ENCODE data around the gene SLK. TPM values are rescaled to one million over a fixed set of nuclear protein-coding genes. Genes with fewer than 3 reads are reported as not detected.
A peak's percentile ranks its signal among the peaks of the same experiment; 100 is the strongest.

The SLK gene
- total and polyA plus RNA-seq, 2 of the 13 experiments (the other 11 are each of a cell fraction or from before 2014, with no cell fraction given) = 3.4 to 22.8 TPM

DNA sequence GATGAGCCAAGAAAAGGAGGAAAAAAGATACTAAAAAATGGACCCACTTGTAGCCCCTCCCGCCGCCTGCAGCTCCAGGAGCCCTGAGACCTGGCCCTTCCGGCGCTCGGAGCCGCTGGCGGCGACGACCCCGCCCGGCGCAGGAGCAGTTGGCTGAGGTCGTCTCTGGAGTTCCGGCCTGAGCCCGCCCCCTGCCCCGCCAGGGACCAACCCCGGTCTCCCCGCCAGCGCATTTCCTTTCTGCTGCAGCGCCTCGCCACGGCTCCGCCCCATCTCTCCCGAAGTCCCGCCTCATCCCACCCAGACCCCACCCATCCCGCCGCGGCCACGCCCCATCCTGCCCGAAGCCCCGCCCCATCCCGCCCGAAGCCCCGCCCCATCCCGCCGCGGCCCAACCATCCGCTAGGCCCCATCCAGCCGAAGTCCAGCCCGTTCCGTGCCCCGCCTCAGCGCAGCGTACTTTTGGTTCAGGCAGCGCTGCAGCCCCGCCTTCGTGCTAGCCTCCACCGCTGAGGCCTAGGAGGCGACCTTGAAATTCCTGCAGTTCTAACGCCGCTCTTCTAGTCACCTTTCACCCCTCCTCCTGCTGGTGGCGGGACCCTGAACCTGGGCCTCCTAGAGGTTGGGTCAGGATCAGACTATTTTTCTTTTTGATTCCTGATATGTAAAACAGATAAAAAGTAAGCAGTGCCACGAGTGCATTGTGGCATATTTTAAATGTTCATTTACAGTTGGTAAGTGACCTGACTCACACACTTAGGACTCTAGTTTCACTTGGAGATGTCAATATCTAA is 48.7 kb upstream of the SLK start, which contains the start of gene STN1 (continued):
- TF ChIP-seq, protein P1, sequence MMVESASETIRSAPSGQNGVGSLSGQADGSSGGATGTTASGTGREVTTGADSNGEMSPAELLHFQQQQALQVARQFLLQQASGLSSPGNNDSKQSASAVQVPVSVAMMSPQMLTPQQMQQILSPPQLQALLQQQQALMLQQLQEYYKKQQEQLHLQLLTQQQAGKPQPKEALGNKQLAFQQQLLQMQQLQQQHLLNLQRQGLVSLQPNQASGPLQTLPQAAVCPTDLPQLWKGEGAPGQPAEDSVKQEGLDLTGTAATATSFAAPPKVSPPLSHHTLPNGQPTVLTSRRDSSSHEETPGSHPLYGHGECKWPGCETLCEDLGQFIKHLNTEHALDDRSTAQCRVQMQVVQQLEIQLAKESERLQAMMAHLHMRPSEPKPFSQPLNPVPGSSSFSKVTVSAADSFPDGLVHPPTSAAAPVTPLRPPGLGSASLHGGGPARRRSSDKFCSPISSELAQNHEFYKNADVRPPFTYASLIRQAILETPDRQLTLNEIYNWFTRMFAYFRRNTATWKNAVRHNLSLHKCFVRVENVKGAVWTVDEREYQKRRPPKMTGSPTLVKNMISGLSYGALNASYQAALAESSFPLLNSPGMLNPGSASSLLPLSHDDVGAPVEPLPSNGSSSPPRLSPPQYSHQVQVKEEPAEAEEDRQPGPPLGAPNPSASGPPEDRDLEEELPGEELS (CRISPR knock-in tag; IDR thresholded peaks at IDR 0.05) = peak; percentile 65
- TF ChIP-seq PPARG (CRISPR knock-in tag; conservative IDR thresholded peaks at IDR 0.05) (peak; percentile 83), ZBTB7A (CRISPR knock-in tag; IDR thresholded peaks at IDR 0.05) (no peak), ZIK1 (CRISPR knock-in tag; IDR thresholded peaks at IDR 0.05; ENCODE audit: borderline replicate concordance, low read depth) (no peak; the same call in 1 of the 2 replicates), STAT5B (CRISPR knock-in tag; IDR thresholded peaks at IDR 0.05) (no peak), HCFC1 (IDR thresholded peaks at IDR 0.05; ENCODE audit: low read depth, low read length) (no peak), ZFP90 (CRISPR knock-in tag; IDR thresholded peaks at IDR 0.05; ENCODE audit: borderline replicate concordance) (0 out of 2 replicates have a peak, but pooled peaks have one; percentile 62), ZNF570 (CRISPR knock-in tag; IDR thresholded peaks at IDR 0.05; ENCODE audit: borderline replicate concordance) (no peak), ZNF17 (CRISPR knock-in tag; IDR thresholded peaks at IDR 0.05) (no peak), PHF20 (CRISPR knock-in tag; IDR thresholded peaks at IDR 0.05) (peak; percentile 74), NFKBIZ (CRISPR knock-in tag; IDR thresholded peaks at IDR 0.05) (no peak), SETDB1 (CRISPR knock-in tag; IDR thresholded peaks at IDR 0.05; ENCODE audit: borderline replicate concordance) (no peak), ZNF678 (CRISPR knock-in tag; IDR thresholded peaks at IDR 0.05) (no peak)
- TF ChIP-seq, protein P2, sequence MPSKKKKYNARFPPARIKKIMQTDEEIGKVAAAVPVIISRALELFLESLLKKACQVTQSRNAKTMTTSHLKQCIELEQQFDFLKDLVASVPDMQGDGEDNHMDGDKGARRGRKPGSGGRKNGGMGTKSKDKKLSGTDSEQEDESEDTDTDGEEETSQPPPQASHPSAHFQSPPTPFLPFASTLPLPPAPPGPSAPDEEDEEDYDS (CRISPR knock-in tag; IDR thresholded peaks at IDR 0.05) = no peak; the same call in 1 of the 2 replicates
- TF ChIP-seq, protein P3, sequence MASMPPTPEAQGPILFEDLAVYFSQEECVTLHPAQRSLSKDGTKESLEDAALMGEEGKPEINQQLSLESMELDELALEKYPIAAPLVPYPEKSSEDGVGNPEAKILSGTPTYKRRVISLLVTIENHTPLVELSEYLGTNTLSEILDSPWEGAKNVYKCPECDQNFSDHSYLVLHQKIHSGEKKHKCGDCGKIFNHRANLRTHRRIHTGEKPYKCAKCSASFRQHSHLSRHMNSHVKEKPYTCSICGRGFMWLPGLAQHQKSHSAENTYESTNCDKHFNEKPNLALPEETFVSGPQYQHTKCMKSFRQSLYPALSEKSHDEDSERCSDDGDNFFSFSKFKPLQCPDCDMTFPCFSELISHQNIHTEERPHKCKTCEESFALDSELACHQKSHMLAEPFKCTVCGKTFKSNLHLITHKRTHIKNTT (CRISPR knock-in tag; IDR thresholded peaks at IDR 0.05) = no peak
- TF ChIP-seq, protein P4, sequence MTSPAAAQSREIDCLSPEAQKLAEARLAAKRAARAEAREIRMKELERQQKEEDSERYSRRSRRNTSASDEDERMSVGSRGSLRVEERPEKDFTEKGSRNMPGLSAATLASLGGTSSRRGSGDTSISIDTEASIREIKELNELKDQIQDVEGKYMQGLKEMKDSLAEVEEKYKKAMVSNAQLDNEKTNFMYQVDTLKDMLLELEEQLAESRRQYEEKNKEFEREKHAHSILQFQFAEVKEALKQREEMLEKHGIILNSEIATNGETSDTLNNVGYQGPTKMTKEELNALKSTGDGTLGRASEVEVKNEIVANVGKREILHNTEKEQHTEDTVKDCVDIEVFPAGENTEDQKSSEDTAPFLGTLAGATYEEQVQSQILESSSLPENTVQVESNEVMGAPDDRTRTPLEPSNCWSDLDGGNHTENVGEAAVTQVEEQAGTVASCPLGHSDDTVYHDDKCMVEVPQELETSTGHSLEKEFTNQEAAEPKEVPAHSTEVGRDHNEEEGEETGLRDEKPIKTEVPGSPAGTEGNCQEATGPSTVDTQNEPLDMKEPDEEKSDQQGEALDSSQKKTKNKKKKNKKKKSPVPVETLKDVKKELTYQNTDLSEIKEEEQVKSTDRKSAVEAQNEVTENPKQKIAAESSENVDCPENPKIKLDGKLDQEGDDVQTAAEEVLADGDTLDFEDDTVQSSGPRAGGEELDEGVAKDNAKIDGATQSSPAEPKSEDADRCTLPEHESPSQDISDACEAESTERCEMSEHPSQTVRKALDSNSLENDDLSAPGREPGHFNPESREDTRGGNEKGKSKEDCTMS (CRISPR knock-in tag; conservative IDR thresholded peaks at IDR 0.05) = no peak
- TF ChIP-seq, protein P5, sequence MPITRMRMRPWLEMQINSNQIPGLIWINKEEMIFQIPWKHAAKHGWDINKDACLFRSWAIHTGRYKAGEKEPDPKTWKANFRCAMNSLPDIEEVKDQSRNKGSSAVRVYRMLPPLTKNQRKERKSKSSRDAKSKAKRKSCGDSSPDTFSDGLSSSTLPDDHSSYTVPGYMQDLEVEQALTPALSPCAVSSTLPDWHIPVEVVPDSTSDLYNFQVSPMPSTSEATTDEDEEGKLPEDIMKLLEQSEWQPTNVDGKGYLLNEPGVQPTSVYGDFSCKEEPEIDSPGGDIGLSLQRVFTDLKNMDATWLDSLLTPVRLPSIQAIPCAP (CRISPR knock-in tag; IDR thresholded peaks at IDR 0.05; ENCODE audit: low read depth) = no peak
- TF ChIP-seq, protein P6, sequence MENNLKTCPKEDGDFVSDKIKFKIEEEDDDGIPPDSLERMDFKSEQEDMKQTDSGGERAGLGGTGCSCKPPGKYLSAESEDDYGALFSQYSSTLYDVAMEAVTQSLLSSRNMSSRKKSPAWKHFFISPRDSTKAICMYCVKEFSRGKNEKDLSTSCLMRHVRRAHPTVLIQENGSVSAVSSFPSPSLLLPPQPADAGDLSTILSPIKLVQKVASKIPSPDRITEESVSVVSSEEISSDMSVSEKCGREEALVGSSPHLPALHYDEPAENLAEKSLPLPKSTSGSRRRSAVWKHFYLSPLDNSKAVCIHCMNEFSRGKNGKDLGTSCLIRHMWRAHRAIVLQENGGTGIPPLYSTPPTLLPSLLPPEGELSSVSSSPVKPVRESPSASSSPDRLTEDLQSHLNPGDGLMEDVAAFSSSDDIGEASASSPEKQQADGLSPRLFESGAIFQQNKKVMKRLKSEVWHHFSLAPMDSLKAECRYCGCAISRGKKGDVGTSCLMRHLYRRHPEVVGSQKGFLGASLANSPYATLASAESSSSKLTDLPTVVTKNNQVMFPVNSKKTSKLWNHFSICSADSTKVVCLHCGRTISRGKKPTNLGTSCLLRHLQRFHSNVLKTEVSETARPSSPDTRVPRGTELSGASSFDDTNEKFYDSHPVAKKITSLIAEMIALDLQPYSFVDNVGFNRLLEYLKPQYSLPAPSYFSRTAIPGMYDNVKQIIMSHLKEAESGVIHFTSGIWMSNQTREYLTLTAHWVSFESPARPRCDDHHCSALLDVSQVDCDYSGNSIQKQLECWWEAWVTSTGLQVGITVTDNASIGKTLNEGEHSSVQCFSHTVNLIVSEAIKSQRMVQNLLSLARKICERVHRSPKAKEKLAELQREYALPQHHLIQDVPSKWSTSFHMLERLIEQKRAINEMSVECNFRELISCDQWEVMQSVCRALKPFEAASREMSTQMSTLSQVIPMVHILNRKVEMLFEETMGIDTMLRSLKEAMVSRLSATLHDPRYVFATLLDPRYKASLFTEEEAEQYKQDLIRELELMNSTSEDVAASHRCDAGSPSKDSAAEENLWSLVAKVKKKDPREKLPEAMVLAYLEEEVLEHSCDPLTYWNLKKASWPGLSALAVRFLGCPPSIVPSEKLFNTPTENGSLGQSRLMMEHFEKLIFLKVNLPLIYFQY (CRISPR knock-in tag; IDR thresholded peaks at IDR 0.05; ENCODE audit: borderline replicate concordance) = peak; percentile 88

Measured in HepG2 (cell line).